Psoas muscle (tissue), 8 donors: ENCODE results near the gene UACA. TPM values are rescaled to one million over a fixed set of nuclear protein-coding genes. Genes with fewer than 3 reads are reported as not detected.
"Not testable (repeated sequence)": the region's sequence is repeated elsewhere in the genome, so short reads cannot be mapped to it uniquely, and the experiment has no call there.

Experiments
- ATAC-seq, 4 donors: fragments of 200-7000 bp; cut with Tn5 transposase; one replicate each; pipeline ENCODE4 v1.9.1; 2020; ENCODE audit warnings: moderate library complexity in 3 of 4, mild to moderate bottlenecking in 2 of 4
- DNase-seq, 2 donors: peaks; one replicate each; pipeline ENCODE4 v3.0.0-alpha.2; 2020
- H3K27ac ChIP-seq: fragments of 200-600 bp; one replicate; pipeline ENCODE4 v1.8.0; 2022
- H3K27me3 ChIP-seq, 3 donors: fragments of 200-600 bp in 1 of 3; one replicate each; pipeline versions ENCODE4 v1.6.1 to v1.8.0; 2013 to 2022; ENCODE audit warnings: low read length in 2 of 3, mild to moderate bottlenecking in 2 of 3, moderate library complexity in 1 of 3; ENCODE audit not compliant: insufficient read depth in 3 of 3
- H3K36me3 ChIP-seq, 2 donors: fragments of 200-600 bp in 1 of 2; one replicate each; pipeline versions ENCODE4 v1.6.1 to v1.8.0; 2013 to 2022; ENCODE audit warnings: low read depth in 1 of 2, mild to moderate bottlenecking in 1 of 2, moderate library complexity in 1 of 2; ENCODE audit not compliant: insufficient read depth in 1 of 2
- H3K4me1 ChIP-seq: fragments of 200-600 bp; one replicate; pipeline ENCODE4 v1.8.0; 2022
- H3K4me3 ChIP-seq: fragments of 200-600 bp; one replicate; pipeline ENCODE4 v1.8.0; 2022; ENCODE audit warnings: mild to moderate bottlenecking
- H3K9me3 ChIP-seq: fragments of 200-600 bp; one replicate; pipeline ENCODE4 v1.8.0; 2022
- CTCF ChIP-seq: fragments of 200-600 bp; IDR thresholded peaks from one replicate; pipeline ENCODE4 v1.8.0; 2022; ENCODE audit warnings: antibody characterized with exemption
- WGBS, 3 donors: extraction: QIAGEN DNeasy Blood & Tissue Kit; methylation state at CpG; one replicate each; pipeline versions ENCODE4 v1.1.6 to v1.1.7; 2013; 5-methylcytosine and 5-hydroxymethylcytosine counted together
- intact Hi-C, 2 donors: fragments of 100-400 bp; cut with DNase I; formaldehyde crosslinking; loops; one replicate each; pipeline versions ENCODE4 v1.11.0 to v1.14.2; 2022
- polyA plus RNA-seq, 3 donors: library from polyadenylated mRNA; stranded (reverse); fragments of 200-250 nt; gene quantifications; one replicate each; pipeline ENCODE4 v1.2.3, GENCODE V29; 2013
- total RNA-seq, 4 donors: library from RNA; stranded (reverse); fragmentation: NEBNext Ultra II Directional in 2 of 4; extraction: Animal tissue kit (Norgen Biotek cat#: 25700) in 2 of 4; gene quantifications; one replicate each; pipeline versions ENCODE4 v1.2.1 to v1.2.4, GENCODE V29; 2021 to 2023
- donor health status: healthy with polysubstance abuse.
- donor health status: DM: no; HTN: no; CAD: no; lungs with moderate emphysema.
- donor health status: Bipolar disorder and iron deficiency.
- donor health status: healthy.
- donor health status: DM: yes; HTN: yes; CAD: no.
- donor health status: DM: no; HTN: no; CAD: no.
- donor health status: DM: no; HTN: no; CAD: no.
- donor health status: DM: yes; HTN: yes; CAD: no.

The UACA gene
- total and polyA plus RNA-seq, 7 donors = 17.0 to 426 (median 138) TPM

- no peak for DNase-seq
- ATAC-seq = no peak
- H3K9me3 ChIP-seq = no peaks in the 10 kb centered on the region
- 64 to 72% (median 66%) methylated on average over 8 of the region's 8 CpGs for WGBS, 3 donors
- H3K27ac ChIP-seq = no peak overlapping the region
- TF ChIP-seq CTCF = no peak
- intact Hi-C loops = loop anchor here in 1 of 2 donors (10.0 kb wide), 1 partner anchor 55 kb away; no protein-coding TSS in a partner anchor
- H3K4me1 ChIP-seq = no peaks in the 10 kb centered on the region
- no peaks in the 10 kb centered on the region for H3K27me3 ChIP-seq
- H3K4me3 ChIP-seq = no peak overlapping the region
- peaks cover 4 to 98% of the 10 kb centered on the region in 2 donors for H3K36me3 ChIP-seq
Measured at GRCh38 chr15:70669966-70670658, 93.2 kb downstream of the UACA start.

- no peak for TF ChIP-seq CTCF
- Histone ChIP-seq H3K9me3 (no peaks in the 10 kb centered on the region), H3K27ac (no peak overlapping the region), H3K4me1 (no peaks in the 10 kb centered on the region), H3K27me3 (no peaks in the 10 kb centered on the region), H3K4me3 (no peak overlapping the region), H3K36me3 (peaks cover 4 to 98% of the 10 kb centered on the region in 2 donors)
- no peak for ATAC-seq
- WGBS, 3 donors = 78 to 83% (median 80%) methylated on average over 4 of the region's 4 CpGs
- DNase-seq = no peak
- intact Hi-C loops = no loop called here
Measured at GRCh38 chr15:70669006-70669602, 94.3 kb downstream of the UACA start.

- no peaks in the 10 kb centered on the region for H3K27me3 ChIP-seq
- intact Hi-C loops = no loop called here
- no peaks in the 10 kb centered on the region for H3K9me3 ChIP-seq
- no peak overlapping the region for H3K4me3 ChIP-seq
- no peak for TF ChIP-seq CTCF
- peaks cover 4 to 85% of the 10 kb centered on the region in 2 donors for H3K36me3 ChIP-seq
- WGBS, 3 donors = 91 to 100% (median 100%) methylated on average over 1 of the region's 1 CpG
- no peaks in the 10 kb centered on the region for H3K4me1 ChIP-seq
- no peak for ATAC-seq
- H3K27ac ChIP-seq = no peak overlapping the region
- no peak for DNase-seq
Measured at GRCh38 chr15:70665599-70665998, 97.8 kb downstream of the UACA start.

GRCh38 chr15:70664494-70664893 is 98.9 kb downstream of the UACA start:
- Histone ChIP-seq H3K27ac (no peak overlapping the region), H3K36me3 (peaks cover 4 to 85% of the 10 kb centered on the region in 2 donors), H3K4me3 (no peak overlapping the region), H3K27me3 (no peaks in the 10 kb centered on the region), H3K9me3 (no peaks in the 10 kb centered on the region), H3K4me1 (no peaks in the 10 kb centered on the region)
- DNase-seq (no peak), ATAC-seq (no peak)
- WGBS, 3 donors = 73 to 78% (median 74%) methylated on average over 4 of the region's 4 CpGs
- intact Hi-C loops = no loop called here
- TF ChIP-seq CTCF = no peak

- DNase-seq, ATAC-seq, H3K4me3 ChIP-seq, intact Hi-C loops, H3K27me3 ChIP-seq, H3K4me1 ChIP-seq, H3K27ac ChIP-seq, H3K9me3 ChIP-seq: not testable (repeated sequence)
- H3K36me3 ChIP-seq = peaks cover 4 to 85% of the 10 kb centered on the region in 2 donors
- WGBS, 3 donors = 98 to 100% (median 98%) methylated on average over 2 of the region's 3 CpGs
Measured at GRCh38 chr15:70663069-70663468, 100.3 kb downstream of the UACA start.
